GM12878 (cell line): ENCODE measurements around the gene VNN1. TPM values are rescaled to one million over a fixed set of nuclear protein-coding genes. Genes with fewer than 3 reads are reported as not detected.

Source experiments
- ATAC-seq: fragments of 200-7000 bp; cut with Tn5 transposase; 3 replicates; pipeline ENCODE4 v1.9.1; 2020; ENCODE audit warnings: mild to moderate bottlenecking, moderate library complexity
- BruUV-seq: library from RNA; stranded (reverse); fragments of 400-500 nt; replicated peaks from 2 replicates; lab custom pipeline; 2021; lab: Mats Ljungman, UMichigan
- CTCF ChIA-PET: fragments of 300-600 bp; sonication (Branson Sonifier 250); formaldehyde crosslinking; extraction: SDS; loops from one replicate; lab custom pipeline; 2021; ENCODE audit warnings: inconsistent platforms; lab: Yijun Ruan, JAX
- POLR2A ChIA-PET: fragments of 350-600 bp; formaldehyde crosslinking; extraction: SDS; loops from one replicate; lab custom pipeline; 2021; ENCODE audit warnings: inconsistent platforms; lab: Charles Lee
- RAD21 ChIA-PET: fragments of 300-600 bp; sonication (Branson Sonifier 250); formaldehyde crosslinking; loops from one replicate; lab custom pipeline; 2023; ENCODE audit warnings: antibody characterized with exemption; ENCODE audit not compliant: unreplicated experiment; lab: Charles Lee
- SMC1A ChIA-PET: fragments of 300-600 bp; sonication (Branson Sonifier 250); formaldehyde crosslinking; loops from one replicate; lab custom pipeline; 2023; ENCODE audit not compliant: unreplicated experiment, uncharacterized antibody; lab: Charles Lee
- DNase-seq: peaks from one replicate; pipeline ENCODE4 v3.0.0-alpha.2; 2011; ENCODE audit warnings: low read depth, low spot score
- FAIRE-seq: peaks from 3 replicates; lab custom pipeline; 2011; peaks lifted over from hg19 to GRCh38; lab: Jason Lieb, UNC
- H2AFZ ChIP-seq: 2 replicates; pipeline ENCODE4 v1.6.0; 2011; ENCODE audit warnings: low read depth, low read length, control low read depth; ENCODE audit not compliant: control insufficient read depth
- H3K27ac ChIP-seq: 2 replicates; pipeline ENCODE4 v1.5.1; 2011; ENCODE audit warnings: control low read depth; ENCODE audit not compliant: control insufficient read depth, insufficient read depth
- H3K27me3 ChIP-seq, 2 experiments: replicated peaks in 1 of 2; 2 replicates each; pipeline versions ENCODE4 v1.6.0 to v1.6.1; 2011; ENCODE audit warnings: low read length in 1 of 2; ENCODE audit not compliant: control insufficient read depth in 2 of 2, insufficient read depth in 2 of 2
- H3K36me3 ChIP-seq, 2 experiments: 2 replicates each; pipeline ENCODE4 v1.5.1; 2011; ENCODE audit warnings: low read length in 1 of 2; ENCODE audit not compliant: control insufficient read depth in 2 of 2, insufficient read depth in 2 of 2
- H3K4me1 ChIP-seq: 2 replicates; pipeline ENCODE4 v1.6.1; 2011; ENCODE audit warnings: mild to moderate bottlenecking, low read length, moderate library complexity, mixed read lengths; ENCODE audit not compliant: control insufficient read depth, insufficient read depth
- H3K4me2 ChIP-seq: 2 replicates; pipeline ENCODE4 v1.6.0; 2011; ENCODE audit warnings: control low read depth; ENCODE audit not compliant: control insufficient read depth, insufficient read depth
- H3K4me3 ChIP-seq: fragments of 200-600 bp; sonication (generic); 2 replicates; pipeline ENCODE4 v1.5.1; 2016
- H3K79me2 ChIP-seq: 2 replicates; pipeline ENCODE4 v1.6.0; 2011; ENCODE audit warnings: low read length; ENCODE audit not compliant: control insufficient read depth, insufficient read depth
- H3K9ac ChIP-seq: 2 replicates; pipeline ENCODE4 v1.8.0; 2011; ENCODE audit warnings: low read length, control low read depth, mixed read lengths; ENCODE audit not compliant: control insufficient read depth, insufficient read depth
- H3K9me3 ChIP-seq: replicated peaks from 3 replicates; pipeline ENCODE4 v1.5.1; 2011; ENCODE audit warnings: mild to moderate bottlenecking, low read length; ENCODE audit not compliant: control insufficient read depth, insufficient read depth
- H4K20me1 ChIP-seq: 2 replicates; pipeline ENCODE4 v1.6.0; 2011; ENCODE audit not compliant: control insufficient read depth, insufficient read depth
- IRF5 ChIP-seq: fragments of 450-650 bp; IDR thresholded peaks from 2 replicates; pipeline ENCODE4 v1.6.1; 2017; ENCODE audit warnings: borderline replicate concordance
- WGBS: methylation state at CpG from one replicate; pipeline ENCODE4 v1.1.6; 2016; ENCODE audit warnings: low lambda C conversion rate; ENCODE audit not compliant: insufficient replicate concordance, insufficient coverage; ENCODE audit errors: missing lambda C conversion rate; 5-methylcytosine and 5-hydroxymethylcytosine counted together
- in situ Hi-C: fragments of 300-500 bp; cut with MboI; formaldehyde crosslinking; loops from 9 replicates; pipeline ENCODE4 v1.14.3; 2018; ENCODE audit warnings: mixed read lengths
- intact Hi-C: fragments of 100-400 bp; cut with micrococcal nuclease; formaldehyde crosslinking; loops from one replicate; pipeline ENCODE4 v1.14.2; 2022; ENCODE audit not compliant: unreplicated experiment
- polyA plus RNA-seq, 11 experiments: library from polyadenylated mRNA; depleted of rRNA in 4 of 11; unstranded in 6 of 11; stranded (reverse) in 5 of 11; fragments of >200 nt; fragmentation: Nextera tagmentation in 4 of 11; fragmentation: Illumina TruSeq in 1 of 11; extraction: Ambion mirVana in 4 of 11; extraction: Trizol in 1 of 11; gene quantifications; 1 replicate in 1 of 11; 2 replicates in 10 of 11; pipeline versions ENCODE4 v1.2.1 to v1.2.3, GENCODE V29; 2011 to 2016; ENCODE audit warnings: inconsistent platforms in 2 of 11, missing spikeins in 2 of 11, low read depth in 1 of 11
- total RNA-seq, 4 experiments: library from RNA; depleted of rRNA in 3 of 4; stranded (reverse); fragments of >200 nt in 3 of 4; fragmentation: Illumina TruSeq in 1 of 4; extraction: Trizol in 1 of 4; gene quantifications; 2 replicates each; pipeline versions ENCODE4 v1.2.1 to v1.2.3, GENCODE V29; 2013 to 2021
- TF ChIP-seq, protein P1 (sequence below): fragments of 150-350 bp; IDR thresholded peaks from 2 replicates; pipeline ENCODE4 v1.6.1; 2016; ENCODE audit warnings: low read depth, low read length
- TF ChIP-seq, protein P2 (sequence below): IDR thresholded peaks from 2 replicates; pipeline ENCODE4 v1.6.1; 2011; ENCODE audit warnings: mild to moderate bottlenecking, low read depth, low read length, moderate library complexity; ENCODE audit not compliant: insufficient replicate concordance

Gene VNN1
- total and polyA plus RNA-seq, 10 of the 15 experiments (the other 5 are each of a cell fraction or from before 2014, with no cell fraction given): not detected

DNA sequence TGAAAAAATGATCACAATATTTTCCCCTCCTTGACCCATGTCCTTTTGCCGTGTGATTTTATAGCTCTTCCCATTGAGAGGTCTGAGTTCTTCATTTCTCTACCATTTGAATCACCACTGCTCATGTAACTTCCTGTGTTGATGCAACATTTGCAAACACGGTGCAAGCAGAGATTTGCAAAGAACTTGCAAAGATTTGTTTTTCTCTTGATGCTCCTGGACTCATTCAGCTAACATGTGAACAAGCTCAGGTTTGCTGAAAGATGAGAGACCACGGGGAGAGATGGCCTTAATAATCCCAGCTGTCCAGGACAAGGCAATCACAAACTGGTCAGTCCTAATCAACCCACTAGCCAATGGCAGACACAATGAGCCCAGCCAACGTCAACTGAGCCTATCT, 35.3 kb upstream of the VNN1 start:
- ATAC-seq: no peak
- H3K79me2 ChIP-seq: no peaks in the 10 kb centered on the region
- WGBS: 26% methylated on average over 4 of the region's 4 CpGs

More for the DNA sequence above, 35.3 kb upstream of the VNN1 start:
- no peak for FAIRE-seq
- no TSS peak for BruUV-seq
- no peak overlapping the region for H3K27ac ChIP-seq
- RAD21 ChIA-PET: interaction anchor here (1.0 to 1.1 kb wide), 2 partner anchors 14 to 64 kb away, joined by 3 read pairs; no protein-coding TSS in a partner anchor
- no peak overlapping the region for H3K4me2 ChIP-seq
- no peak overlapping the region for H3K9ac ChIP-seq
- no peaks in the 10 kb centered on the region for H3K27me3 ChIP-seq
- TF ChIP-seq IRF5: no peak
- TF ChIP-seq, protein P1, sequence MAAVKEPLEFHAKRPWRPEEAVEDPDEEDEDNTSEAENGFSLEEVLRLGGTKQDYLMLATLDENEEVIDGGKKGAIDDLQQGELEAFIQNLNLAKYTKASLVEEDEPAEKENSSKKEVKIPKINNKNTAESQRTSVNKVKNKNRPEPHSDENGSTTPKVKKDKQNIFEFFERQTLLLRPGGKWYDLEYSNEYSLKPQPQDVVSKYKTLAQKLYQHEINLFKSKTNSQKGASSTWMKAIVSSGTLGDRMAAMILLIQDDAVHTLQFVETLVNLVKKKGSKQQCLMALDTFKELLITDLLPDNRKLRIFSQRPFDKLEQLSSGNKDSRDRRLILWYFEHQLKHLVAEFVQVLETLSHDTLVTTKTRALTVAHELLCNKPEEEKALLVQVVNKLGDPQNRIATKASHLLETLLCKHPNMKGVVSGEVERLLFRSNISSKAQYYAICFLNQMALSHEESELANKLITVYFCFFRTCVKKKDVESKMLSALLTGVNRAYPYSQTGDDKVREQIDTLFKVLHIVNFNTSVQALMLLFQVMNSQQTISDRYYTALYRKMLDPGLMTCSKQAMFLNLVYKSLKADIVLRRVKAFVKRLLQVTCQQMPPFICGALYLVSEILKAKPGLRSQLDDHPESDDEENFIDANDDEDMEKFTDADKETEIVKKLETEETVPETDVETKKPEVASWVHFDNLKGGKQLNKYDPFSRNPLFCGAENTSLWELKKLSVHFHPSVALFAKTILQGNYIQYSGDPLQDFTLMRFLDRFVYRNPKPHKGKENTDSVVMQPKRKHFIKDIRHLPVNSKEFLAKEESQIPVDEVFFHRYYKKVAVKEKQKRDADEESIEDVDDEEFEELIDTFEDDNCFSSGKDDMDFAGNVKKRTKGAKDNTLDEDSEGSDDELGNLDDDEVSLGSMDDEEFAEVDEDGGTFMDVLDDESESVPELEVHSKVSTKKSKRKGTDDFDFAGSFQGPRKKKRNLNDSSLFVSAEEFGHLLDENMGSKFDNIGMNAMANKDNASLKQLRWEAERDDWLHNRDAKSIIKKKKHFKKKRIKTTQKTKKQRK: no peak
- TF ChIP-seq, protein P2, sequence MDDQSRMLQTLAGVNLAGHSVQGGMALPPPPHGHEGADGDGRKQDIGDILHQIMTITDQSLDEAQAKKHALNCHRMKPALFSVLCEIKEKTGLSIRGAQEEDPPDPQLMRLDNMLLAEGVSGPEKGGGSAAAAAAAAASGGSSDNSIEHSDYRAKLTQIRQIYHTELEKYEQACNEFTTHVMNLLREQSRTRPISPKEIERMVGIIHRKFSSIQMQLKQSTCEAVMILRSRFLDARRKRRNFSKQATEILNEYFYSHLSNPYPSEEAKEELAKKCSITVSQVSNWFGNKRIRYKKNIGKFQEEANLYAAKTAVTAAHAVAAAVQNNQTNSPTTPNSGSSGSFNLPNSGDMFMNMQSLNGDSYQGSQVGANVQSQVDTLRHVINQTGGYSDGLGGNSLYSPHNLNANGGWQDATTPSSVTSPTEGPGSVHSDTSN: peak; percentile 13
- TF ChIP-seq, all 136 proteins: peak for 1
- H3K36me3 ChIP-seq: peaks cover 0 to 2% of the 10 kb centered on the region in 2 experiments; a peak in 1 of 4 replicates
- no peaks in the 10 kb centered on the region for H3K9me3 ChIP-seq
- DNase-seq: no peak
- no peak overlapping the region for H3K4me3 ChIP-seq
- H4K20me1 ChIP-seq: no peaks in the 10 kb centered on the region
- intact Hi-C loops (no loop called here), in situ Hi-C loops (no loop called here)
- CTCF ChIA-PET: interaction anchor here (0.6 to 1.3 kb wide), 6 partner anchors 14 to 449 kb away, joined by 3 to 6 read pairs (median 3); partner anchors contain the start of gene SLC18B1
- H2AFZ ChIP-seq: no peak overlapping the region
- POLR2A ChIA-PET: interaction anchor here (0.6 to 2.9 kb wide), 3 partner anchors 15 to 1631 kb away, joined by 3 to 10 read pairs (median 3); no protein-coding TSS in a partner anchor
- SMC1A ChIA-PET: interaction anchor here (0.6 to 8.1 kb wide), 7 partner anchors 11 to 1783 kb away, joined by 3 to 80 read pairs (median 4); no protein-coding TSS in a partner anchor
- H3K4me1 ChIP-seq: peaks cover 20% of the 10 kb centered on the region
